HepG2 (cell line): ENCODE results near the gene GRIN2C. TPM values are rescaled to one million over a fixed set of nuclear protein-coding genes. Genes with fewer than 3 reads are reported as not detected.

Experiments used
- ATAC-seq: fragments of 200-7000 bp; cut with Tn5 transposase; 3 replicates; pipeline ENCODE4 v1.9.1; 2020; ENCODE audit warnings: mild to moderate bottlenecking, moderate library complexity
- Bru-seq: library from RNA; stranded (reverse); fragments of 400-500 nt; gene quantifications from one replicate; lab custom pipeline; 2021; lab: Mats Ljungman, UMichigan
- BruChase-seq, 2 experiments: library from RNA; stranded (reverse); fragments of 400-500 nt; gene quantifications; one replicate each; lab custom pipeline; 2021; lab: Mats Ljungman, UMichigan
- BruUV-seq: library from RNA; stranded (reverse); fragments of 400-500 nt; replicated peaks from 2 replicates; lab custom pipeline; 2021; lab: Mats Ljungman, UMichigan
- CTCF ChIA-PET: fragments of 300-600 bp; formaldehyde crosslinking; extraction: SDS; loops from one replicate; lab custom pipeline; 2021; ENCODE audit warnings: low total read pairs, inconsistent platforms, low intra/inter-chr PET ratio; lab: Yijun Ruan, JAX
- POLR2A ChIA-PET: fragments of 350-600 bp; sonication (Branson Sonifier 250); formaldehyde crosslinking; loops from one replicate; lab custom pipeline; 2020; ENCODE audit warnings: antibody characterized with exemption, inconsistent platforms; lab: Yijun Ruan, JAX
- DNase-seq: peaks from one replicate; pipeline ENCODE4 v3.0.0-alpha.2; 2015; ENCODE audit warnings: low spot score
- FAIRE-seq: peaks from 3 replicates; lab custom pipeline; 2011; peaks lifted over from hg19 to GRCh38; lab: Jason Lieb, UNC
- H2AFZ ChIP-seq: one replicate; pipeline ENCODE4 v1.6.1; 2011; ENCODE audit warnings: low read length, inconsistent platforms
- H3K27ac ChIP-seq: fragments of 300-600 bp; 3 replicates; pipeline ENCODE4 v1.8.0; 2011; ENCODE audit warnings: mixed run types, mild to moderate bottlenecking, mixed read lengths, low read length, inconsistent platforms; ENCODE audit not compliant: insufficient read depth; ENCODE audit errors: extremely low read length
- H3K27me3 ChIP-seq, 2 experiments: fragments of 200-600 bp in 1 of 2; 2 replicates in 1 of 2; 3 replicates in 1 of 2; pipeline versions ENCODE4 v1.6.0 to v1.8.0; 2011; ENCODE audit warnings: low read length in 2 of 2, mild to moderate bottlenecking in 2 of 2, moderate library complexity in 2 of 2, inconsistent platforms in 1 of 2; ENCODE audit not compliant: insufficient read depth in 2 of 2, control insufficient read depth in 1 of 2
- H3K36me3 ChIP-seq, 2 experiments: fragments of 200-600 bp in 1 of 2; replicated peaks in 1 of 2; 2 replicates in 1 of 2; 3 replicates in 1 of 2; pipeline versions ENCODE4 v1.5.1 to v1.8.0; 2011; ENCODE audit warnings: low read length in 2 of 2, inconsistent platforms in 1 of 2; ENCODE audit not compliant: insufficient read depth in 2 of 2, control insufficient read depth in 1 of 2
- H3K4me1 ChIP-seq: 2 replicates; pipeline ENCODE4 v1.5.1; 2012; ENCODE audit warnings: low read length, inconsistent platforms; ENCODE audit not compliant: insufficient read depth
- H3K4me2 ChIP-seq: 2 replicates; pipeline ENCODE4 v1.6.0; 2011; ENCODE audit warnings: low read depth, low read length, inconsistent platforms
- H3K4me3 ChIP-seq, 3 experiments: fragments of 200-600 bp in 1 of 3; sonication (generic), shearing (Covaris generic) in 1 of 3; replicated peaks in 1 of 3; 2 replicates each; pipeline ENCODE4 v1.5.1; 2011 to 2016; ENCODE audit warnings: low read length in 3 of 3, inconsistent platforms in 2 of 3, low read depth in 2 of 3, mild to moderate bottlenecking in 2 of 3, control low read depth in 1 of 3, mixed read lengths in 1 of 3; ENCODE audit not compliant: insufficient read depth in 1 of 3
- H3K79me2 ChIP-seq: one replicate; pipeline ENCODE4 v1.6.1; 2011; ENCODE audit warnings: low read length, inconsistent platforms; ENCODE audit not compliant: insufficient read depth
- H3K9ac ChIP-seq: 2 replicates; pipeline ENCODE4 v1.6.0; 2011; ENCODE audit warnings: mild to moderate bottlenecking, low read depth, low read length, inconsistent platforms; ENCODE audit not compliant: insufficient read depth
- H3K9me3 ChIP-seq: 2 replicates; pipeline ENCODE4 v1.5.1; 2012; ENCODE audit warnings: mild to moderate bottlenecking, low read length
- H4K20me1 ChIP-seq: 2 replicates; pipeline ENCODE4 v1.6.0; 2011; ENCODE audit warnings: inconsistent platforms, mild to moderate bottlenecking, low read length, moderate library complexity; ENCODE audit not compliant: insufficient read depth
- DNMT1 ChIP-seq: sonication (generic); formaldehyde crosslinking; IDR thresholded peaks from 2 replicates; pipeline ENCODE4 v1.5.1; 2020; ENCODE audit warnings: mild to moderate bottlenecking, missing genetic modification reagents
- MYC ChIP-seq: sonication (generic); formaldehyde crosslinking; IDR thresholded peaks from 2 replicates; pipeline ENCODE4 v1.9.0; 2021; ENCODE audit warnings: missing genetic modification reagents, borderline replicate concordance
- ZNF549 ChIP-seq: sonication (generic); formaldehyde crosslinking; IDR thresholded peaks from 2 replicates; pipeline ENCODE4 v1.5.0; 2020; ENCODE audit warnings: missing genetic modification reagents
- WGBS: methylation state at CpG from one replicate; pipeline ENCODE4 v1.1.6; 2017; ENCODE audit warnings: low lambda C conversion rate; 5-methylcytosine and 5-hydroxymethylcytosine counted together
- in situ Hi-C: cut with HindIII; loops from 2 replicates; pipeline ENCODE4 v1.10.0; 2017; ENCODE audit warnings: low pct_unique_long_range_greater_than_20kb; ENCODE audit not compliant: extremely low pct_ligation_motif_present
- intact Hi-C: fragments of 100-400 bp; cut with micrococcal nuclease; formaldehyde crosslinking; loops from one replicate; pipeline ENCODE4 v1.10.0; 2022; ENCODE audit not compliant: unreplicated experiment
- long read RNA-seq, 2 experiments: library from RNA in 1 of 2; library from polyadenylated mRNA in 1 of 2; stranded (forward) in 1 of 2; unstranded in 1 of 2; transcript quantifications; one replicate each; pipeline ENCODE4 v2.0.0, GENCODE V29; 2019 to 2022
- polyA minus RNA-seq, 3 experiments: library from RNA; depleted of rRNA, polyadenylated mRNA; stranded (reverse); fragments of >200 nt; gene quantifications; 2 replicates each; pipeline ENCODE4 v1.2.3, GENCODE V29; 2011; ENCODE audit warnings: low replicate concordance in 1 of 3
- polyA plus RNA-seq, 8 experiments: library from polyadenylated mRNA; depleted of rRNA in 3 of 8; stranded (reverse) in 7 of 8; unstranded in 1 of 8; fragments of >200 nt; fragmentation: Illumina TruSeq in 4 of 8; extraction: Trizol in 4 of 8; gene quantifications; 2 replicates each; pipeline versions ENCODE4 v1.2.1 to v1.2.3, GENCODE V29; 2011 to 2016; ENCODE audit warnings: low read depth in 4 of 8, missing spikeins in 1 of 8, mixed read lengths in 1 of 8; ENCODE audit not compliant: insufficient read depth in 1 of 8
- total RNA-seq, 5 experiments: library from RNA; depleted of rRNA; stranded (reverse); fragments of >200 nt; fragmentation: Illumina TruSeq; extraction: Trizol; gene quantifications; 2 replicates each; pipeline ENCODE4 v1.2.3, GENCODE V29; 2016; ENCODE audit warnings: low read depth in 1 of 5
- TF ChIP-seq, protein P1 (sequence below): sonication (generic); formaldehyde crosslinking; IDR thresholded peaks from 2 replicates; pipeline ENCODE4 v1.5.0; 2020; ENCODE audit warnings: mild to moderate bottlenecking, missing genetic modification reagents, moderate library complexity
- TF ChIP-seq, protein P2 (sequence below): sonication (generic); formaldehyde crosslinking; IDR thresholded peaks from 2 replicates; pipeline ENCODE4 v1.9.0; 2021; ENCODE audit warnings: missing genetic modification reagents, borderline replicate concordance
- TF ChIP-seq, protein P3 (sequence below): sonication (generic); formaldehyde crosslinking; IDR thresholded peaks from 2 replicates; pipeline ENCODE4 v1.4.0; 2020; ENCODE audit warnings: missing genetic modification reagents; ENCODE audit errors: not compliant biosample characterization
- TF ChIP-seq, protein P4 (sequence below): sonication (generic); formaldehyde crosslinking; IDR thresholded peaks from 2 replicates; pipeline ENCODE4 v1.5.1; 2020; ENCODE audit warnings: mild to moderate bottlenecking, moderate library complexity, missing genetic modification reagents

Gene GRIN2C
- 0.11 TPM in 1 of 2 replicates, not detected in the other for total RNA-seq (2016; rRNA removed; fragmentation: Illumina TruSeq; extraction: Trizol)
- total RNA-seq (2016; cell fraction: cytosol; rRNA removed; fragmentation: Illumina TruSeq; extraction: Trizol; ENCODE audit: low read depth) = not detected in 2 replicates
- 0.15 TPM in 1 of 2 replicates, not detected in the other for total RNA-seq (2016; cell fraction: insoluble cytoplasmic fraction; rRNA removed; fragmentation: Illumina TruSeq; extraction: Trizol)
- total RNA-seq (2016; cell fraction: membrane; rRNA removed; fragmentation: Illumina TruSeq; extraction: Trizol) = not detected in 2 replicates
- 0.28 and 0.44 TPM in 2 replicates for total RNA-seq (2016; cell fraction: nucleus; rRNA removed; fragmentation: Illumina TruSeq; extraction: Trizol)
- polyA plus RNA-seq (2011; rRNA removed) = 0.03 and 0.07 TPM in 2 replicates
- polyA plus RNA-seq (2011; cell fraction: cytosol; rRNA removed) = 0.01 TPM in 2 replicates
- polyA plus RNA-seq (2011; cell fraction: nucleus; rRNA removed) = 0.17 and 0.29 TPM in 2 replicates
- polyA plus RNA-seq (2012) = 0.03 and 0.08 TPM in 2 replicates
- polyA plus RNA-seq (2016; cell fraction: cytosol; fragmentation: Illumina TruSeq; extraction: Trizol; ENCODE audit: low read depth) = not detected in 2 replicates
- not detected in 2 replicates for polyA plus RNA-seq (2016; cell fraction: insoluble cytoplasmic fraction; fragmentation: Illumina TruSeq; extraction: Trizol; ENCODE audit: low read depth)
- not detected in 2 replicates for polyA plus RNA-seq (2016; cell fraction: membrane; fragmentation: Illumina TruSeq; extraction: Trizol; ENCODE audit: low read depth)
- 0.15 and 0.44 TPM in 2 replicates for polyA plus RNA-seq (2016; cell fraction: nucleus; fragmentation: Illumina TruSeq; extraction: Trizol; ENCODE audit: insufficient read depth, low read depth)
- polyA minus RNA-seq (2011; rRNA and poly(A)+ RNA removed; ENCODE audit: low replicate concordance) = 0.14 TPM in 1 of 2 replicates, not detected in the other
- not detected in 2 replicates for polyA minus RNA-seq (2011; cell fraction: cytosol; rRNA and poly(A)+ RNA removed)
- 0.52 TPM in 1 of 2 replicates, not detected in the other for polyA minus RNA-seq (2011; cell fraction: nucleus; rRNA and poly(A)+ RNA removed)
- Bru-seq, nascent RNA = percentile 19 among the genes with signal in this experiment
- BruChase-seq, experiment 1, labeled RNA remaining after a 6-hour chase = percentile 19 among the genes with signal in this experiment
- percentile 17 among the genes with signal in this experiment for BruChase-seq, experiment 2, labeled RNA remaining after a 2-hour chase
- long read RNA-seq, experiment 1 = 0 reads
- long read RNA-seq, experiment 2 = 0 reads

DNA sequence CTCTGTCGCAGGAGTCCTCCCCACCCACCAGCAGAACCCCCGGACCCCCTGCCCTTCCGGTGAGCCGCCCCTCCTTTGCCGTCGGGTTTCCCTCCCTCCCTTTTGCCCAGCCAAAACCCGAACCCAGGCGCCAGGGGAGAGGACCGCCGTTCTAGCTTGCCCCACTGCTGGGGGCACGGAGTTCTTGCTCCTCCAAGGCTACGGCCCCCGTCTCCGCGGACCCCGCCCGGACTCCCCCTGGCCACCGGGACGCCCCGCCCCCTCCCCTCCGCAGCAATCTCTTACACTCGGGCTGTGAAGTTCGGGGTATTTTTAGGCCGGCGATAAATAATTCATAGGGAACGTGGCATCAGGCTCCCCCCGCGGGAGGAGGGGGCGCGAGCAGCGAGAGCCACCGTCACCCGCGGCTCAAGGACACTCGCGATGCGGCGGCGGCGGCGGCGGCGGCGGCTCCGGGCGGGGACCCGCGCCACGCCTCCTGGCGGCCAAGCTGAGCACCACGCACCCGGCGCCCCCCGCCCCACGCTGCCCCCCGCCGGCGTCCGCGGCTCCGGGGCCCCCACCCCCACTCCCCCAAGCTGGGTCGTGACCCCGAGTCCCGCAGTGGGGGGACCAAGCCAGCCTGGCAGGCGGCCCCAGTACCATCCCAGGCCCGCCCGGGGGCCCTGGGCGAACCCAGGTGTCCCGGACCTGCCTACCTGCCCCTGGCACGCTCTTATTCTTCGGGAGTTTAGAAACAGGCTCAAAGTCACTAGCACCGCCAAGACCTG is at the start of gene GRIN2C:
Gene GRIN2C, minus strand, starts transcription at position 427 of the 770 bp plus-strand sequence. CDS start 4,793 bp downstream, outside the sequence.
- DNase-seq (no peak), FAIRE-seq (no peak)
- intact Hi-C loops = loop anchor here (10.0 kb wide), 1 partner anchor 205 kb away; no protein-coding TSS in a partner anchor
- TF ChIP-seq, protein P1, sequence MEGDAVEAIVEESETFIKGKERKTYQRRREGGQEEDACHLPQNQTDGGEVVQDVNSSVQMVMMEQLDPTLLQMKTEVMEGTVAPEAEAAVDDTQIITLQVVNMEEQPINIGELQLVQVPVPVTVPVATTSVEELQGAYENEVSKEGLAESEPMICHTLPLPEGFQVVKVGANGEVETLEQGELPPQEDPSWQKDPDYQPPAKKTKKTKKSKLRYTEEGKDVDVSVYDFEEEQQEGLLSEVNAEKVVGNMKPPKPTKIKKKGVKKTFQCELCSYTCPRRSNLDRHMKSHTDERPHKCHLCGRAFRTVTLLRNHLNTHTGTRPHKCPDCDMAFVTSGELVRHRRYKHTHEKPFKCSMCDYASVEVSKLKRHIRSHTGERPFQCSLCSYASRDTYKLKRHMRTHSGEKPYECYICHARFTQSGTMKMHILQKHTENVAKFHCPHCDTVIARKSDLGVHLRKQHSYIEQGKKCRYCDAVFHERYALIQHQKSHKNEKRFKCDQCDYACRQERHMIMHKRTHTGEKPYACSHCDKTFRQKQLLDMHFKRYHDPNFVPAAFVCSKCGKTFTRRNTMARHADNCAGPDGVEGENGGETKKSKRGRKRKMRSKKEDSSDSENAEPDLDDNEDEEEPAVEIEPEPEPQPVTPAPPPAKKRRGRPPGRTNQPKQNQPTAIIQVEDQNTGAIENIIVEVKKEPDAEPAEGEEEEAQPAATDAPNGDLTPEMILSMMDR (CRISPR knock-in tag) = peak; percentile 38; the same call in 1 of the 2 replicates
- TF ChIP-seq, protein P2, sequence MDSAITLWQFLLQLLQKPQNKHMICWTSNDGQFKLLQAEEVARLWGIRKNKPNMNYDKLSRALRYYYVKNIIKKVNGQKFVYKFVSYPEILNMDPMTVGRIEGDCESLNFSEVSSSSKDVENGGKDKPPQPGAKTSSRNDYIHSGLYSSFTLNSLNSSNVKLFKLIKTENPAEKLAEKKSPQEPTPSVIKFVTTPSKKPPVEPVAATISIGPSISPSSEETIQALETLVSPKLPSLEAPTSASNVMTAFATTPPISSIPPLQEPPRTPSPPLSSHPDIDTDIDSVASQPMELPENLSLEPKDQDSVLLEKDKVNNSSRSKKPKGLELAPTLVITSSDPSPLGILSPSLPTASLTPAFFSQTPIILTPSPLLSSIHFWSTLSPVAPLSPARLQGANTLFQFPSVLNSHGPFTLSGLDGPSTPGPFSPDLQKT (CRISPR knock-in tag) = no peak
- TF ChIP-seq, protein P3, sequence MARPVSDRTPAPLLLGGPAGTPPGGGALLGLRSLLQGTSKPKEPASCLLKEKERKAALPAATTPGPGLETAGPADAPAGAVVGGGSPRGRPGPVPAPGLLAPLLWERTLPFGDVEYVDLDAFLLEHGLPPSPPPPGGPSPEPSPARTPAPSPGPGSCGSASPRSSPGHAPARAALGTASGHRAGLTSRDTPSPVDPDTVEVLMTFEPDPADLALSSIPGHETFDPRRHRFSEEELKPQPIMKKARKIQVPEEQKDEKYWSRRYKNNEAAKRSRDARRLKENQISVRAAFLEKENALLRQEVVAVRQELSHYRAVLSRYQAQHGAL (CRISPR knock-in tag) = no peak
- TF ChIP-seq, protein P4, sequence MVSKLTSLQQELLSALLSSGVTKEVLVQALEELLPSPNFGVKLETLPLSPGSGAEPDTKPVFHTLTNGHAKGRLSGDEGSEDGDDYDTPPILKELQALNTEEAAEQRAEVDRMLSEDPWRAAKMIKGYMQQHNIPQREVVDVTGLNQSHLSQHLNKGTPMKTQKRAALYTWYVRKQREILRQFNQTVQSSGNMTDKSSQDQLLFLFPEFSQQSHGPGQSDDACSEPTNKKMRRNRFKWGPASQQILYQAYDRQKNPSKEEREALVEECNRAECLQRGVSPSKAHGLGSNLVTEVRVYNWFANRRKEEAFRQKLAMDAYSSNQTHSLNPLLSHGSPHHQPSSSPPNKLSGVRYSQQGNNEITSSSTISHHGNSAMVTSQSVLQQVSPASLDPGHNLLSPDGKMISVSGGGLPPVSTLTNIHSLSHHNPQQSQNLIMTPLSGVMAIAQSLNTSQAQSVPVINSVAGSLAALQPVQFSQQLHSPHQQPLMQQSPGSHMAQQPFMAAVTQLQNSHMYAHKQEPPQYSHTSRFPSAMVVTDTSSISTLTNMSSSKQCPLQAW (CRISPR knock-in tag) = 0 out of 2 replicates have a peak, but pooled peaks have one; percentile 12
- TF ChIP-seq MYC (no peak), ZNF549 (CRISPR knock-in tag) (no peak), DNMT1 (no peak)

More for the DNA sequence above, at the start of gene GRIN2C:
- Histone ChIP-seq H2AFZ (no peak within 1 kb of the TSS), H4K20me1 (no peaks in the 10 kb centered on the region), H3K4me3 (peak within 1 kb of the TSS; percentile 45 to 53 (median 50); a peak in 4 of 6 replicates), H3K4me2 (peak within 1 kb of the TSS; percentile 54), H3K9me3 (no peaks in the 10 kb centered on the region), H3K27me3 (peaks cover 24 to 58% of the 10 kb centered on the region in 2 experiments; a peak in 4 of 5 replicates), H3K79me2 (no peaks in the 10 kb centered on the region), H3K9ac (no peak within 1 kb of the TSS), H3K27ac (no peak within 1 kb of the TSS), H3K4me1 (peaks cover 35% of the 10 kb centered on the region), H3K36me3 (peaks cover 0 to 3% of the 10 kb centered on the region in 2 experiments; a peak in 3 of 5 replicates)
- CTCF ChIA-PET = interaction anchor here (2.3 kb wide), 1 partner anchor 68 kb away, joined by 13 read pairs; no protein-coding TSS in a partner anchor
- ATAC-seq = 0 out of 3 replicates have a peak, but pooled peaks have one; percentile 2
- in situ Hi-C loops = loop anchor here (5.0 kb wide), 1 partner anchor 67 kb away; no protein-coding TSS in a partner anchor
- no TSS peak for BruUV-seq
- POLR2A ChIA-PET = interaction anchor here (1.5 kb wide), 1 partner anchor 13 kb away, joined by 5 read pairs; the partner anchor contains the start of gene FDXR
- 12% methylated on average over 56 of the region's 72 CpGs for WGBS
